Nephron progenitor cell (in vitro differentiated cells): ENCODE results near the gene C2orf81.
"Not testable (repeated sequence)": the region's sequence is repeated elsewhere in the genome, so short reads cannot be mapped to it uniquely, and the experiment has no call there.

Experiments used
- DNase-seq: peaks from one replicate; pipeline ENCODE4 v3.0.0; 2021
- H3K27ac Mint-ChIP-seq: 2 replicates; pipeline ENCODE4 v1.8.0; 2021; ENCODE audit warnings: mild to moderate bottlenecking, moderate library complexity, mixed read lengths
- H3K27me3 Mint-ChIP-seq: 2 replicates; pipeline ENCODE4 v1.8.0; 2021; ENCODE audit warnings: mild to moderate bottlenecking, low read depth, mixed read lengths; ENCODE audit not compliant: poor library complexity
- H3K36me3 Mint-ChIP-seq: 2 replicates; pipeline ENCODE4 v1.8.0; 2021; ENCODE audit warnings: low read depth, mixed read lengths
- H3K4me1 Mint-ChIP-seq: 2 replicates; pipeline ENCODE4 v1.8.0; 2021; ENCODE audit warnings: mixed read lengths
- H3K4me3 Mint-ChIP-seq: 2 replicates; pipeline ENCODE4 v1.8.0; 2021; ENCODE audit warnings: mild to moderate bottlenecking, moderate library complexity, mixed read lengths
- H3K9me3 Mint-ChIP-seq: 2 replicates; pipeline ENCODE4 v1.8.0; 2021; ENCODE audit warnings: mild to moderate bottlenecking, moderate library complexity, mixed read lengths
- CTCF ChIP-seq: fragments of 200-600 bp; sonication (generic); IDR thresholded peaks from 2 replicates; pipeline ENCODE4 v1.5.0; 2021; ENCODE audit warnings: antibody characterized with exemption

Gene C2orf81

GRCh38 chr2:74421221-74421870 lies at the start of gene C2orf81, which contains the start of gene WDR54:
TSS of gene C2orf81 (minus strand) at chr2:74421619. CDS start at chr2:74421560, 59 bp downstream.
TSS of gene WDR54 (plus strand) at chr2:74421730. CDS start at chr2:74422154, 424 bp downstream.
- Mint-ChIP-seq H3K4me3 (peak within 1 kb of the TSS; percentile 95), H3K36me3 (peaks cover 13% of the 10 kb centered on the region), H3K4me1 (peaks cover 49% of the 10 kb centered on the region), H3K27ac (peak within 1 kb of the TSS; percentile 76), H3K9me3 (no peaks in the 10 kb centered on the region), H3K27me3 (peaks cover 21% of the 10 kb centered on the region)
- peak; percentile 95 for DNase-seq
- TF ChIP-seq CTCF: no peak

- peak overlapping the region; percentile 55 for H3K27ac Mint-ChIP-seq
- peaks cover 36% of the 10 kb centered on the region for H3K4me1 Mint-ChIP-seq
- peak overlapping the region; percentile 78 for H3K4me3 Mint-ChIP-seq
- not testable (repeated sequence) for H3K27me3 Mint-ChIP-seq, H3K9me3 Mint-ChIP-seq, DNase-seq
- H3K36me3 Mint-ChIP-seq: peaks cover 25% of the 10 kb centered on the region
These were observed 49.3 kb upstream of the C2orf81 start for GRCh38 chr2:74470742-74471141.

- Mint-ChIP-seq H3K36me3 (peaks cover 16% of the 10 kb centered on the region), H3K27me3 (no peaks in the 10 kb centered on the region), H3K4me3 (peak overlapping the region; percentile 97), H3K9me3 (no peaks in the 10 kb centered on the region), H3K4me1 (peaks cover 37% of the 10 kb centered on the region), H3K27ac (no peak overlapping the region)
- no peak for DNase-seq
- no peak for TF ChIP-seq CTCF
These were observed 43.0 kb upstream of the C2orf81 start for GRCh38 chr2:74464406-74464805.

GRCh38 chr2:74462786-74463105 lies 41.3 kb upstream of the C2orf81 start:
- peaks cover 16% of the 10 kb centered on the region for H3K36me3 Mint-ChIP-seq
- peak overlapping the region; percentile 75 for H3K4me3 Mint-ChIP-seq
- no peaks in the 10 kb centered on the region for H3K27me3 Mint-ChIP-seq
- H3K9me3 Mint-ChIP-seq: no peaks in the 10 kb centered on the region
- no peak overlapping the region for H3K27ac Mint-ChIP-seq
- H3K4me1 Mint-ChIP-seq: peaks cover 45% of the 10 kb centered on the region
- no peak for DNase-seq
- no peak for TF ChIP-seq CTCF

GRCh38 chr2:74462054-74462785 lies 40.8 kb upstream of the C2orf81 start:
- no peaks in the 10 kb centered on the region for H3K9me3 Mint-ChIP-seq
- H3K27me3 Mint-ChIP-seq: no peaks in the 10 kb centered on the region
- peaks cover 16% of the 10 kb centered on the region for H3K36me3 Mint-ChIP-seq
- no peak for TF ChIP-seq CTCF
- H3K4me1 Mint-ChIP-seq: peaks cover 47% of the 10 kb centered on the region
- no peak overlapping the region for H3K4me3 Mint-ChIP-seq
- no peak overlapping the region for H3K27ac Mint-ChIP-seq
- DNase-seq: no peak

GRCh38 chr2:74461187-74462053 lies 40.0 kb upstream of the C2orf81 start:
- H3K4me3 Mint-ChIP-seq: peak overlapping the region; percentile 23
- H3K9me3 Mint-ChIP-seq: no peaks in the 10 kb centered on the region
- H3K27me3 Mint-ChIP-seq: no peaks in the 10 kb centered on the region
- peaks cover 55% of the 10 kb centered on the region for H3K4me1 Mint-ChIP-seq
- DNase-seq: peak; percentile 35
- H3K27ac Mint-ChIP-seq: no peak overlapping the region
- peaks cover 16% of the 10 kb centered on the region for H3K36me3 Mint-ChIP-seq
- TF ChIP-seq CTCF: no peak

- Mint-ChIP-seq H3K27ac (peak overlapping the region; percentile 72), H3K4me1 (peaks cover 57% of the 10 kb centered on the region), H3K4me3 (peak overlapping the region; percentile 95), H3K36me3 (peaks cover 16% of the 10 kb centered on the region)
- not testable (repeated sequence) for DNase-seq, H3K9me3 Mint-ChIP-seq, H3K27me3 Mint-ChIP-seq
These were observed 38.8 kb upstream of the C2orf81 start for GRCh38 chr2:74460187-74460586.

GRCh38 chr2:74459503-74460118 lies 38.2 kb upstream of the C2orf81 start:
- peaks cover 62% of the 10 kb centered on the region for H3K4me1 Mint-ChIP-seq
- H3K27me3 Mint-ChIP-seq, H3K9me3 Mint-ChIP-seq, DNase-seq: not testable (repeated sequence)
- peak overlapping the region; percentile 95 for H3K4me3 Mint-ChIP-seq
- peak overlapping the region; percentile 72 for H3K27ac Mint-ChIP-seq
- H3K36me3 Mint-ChIP-seq: peaks cover 16% of the 10 kb centered on the region
